Mammary epithelial cell (primary cell): ENCODE data around the gene HS2ST1.

Experiments
- CTCF ChIP-seq, 2 donors: IDR thresholded peaks in 1 of 2; conservative IDR thresholded peaks in 1 of 2; 2 replicates each; pipeline ENCODE4 v1.5.1; 2011 to 2012; ENCODE audit warnings: inconsistent platforms in 2 of 2, low read length in 2 of 2, mild to moderate bottlenecking in 2 of 2, control low read depth in 1 of 2, low read depth in 1 of 2; ENCODE audit not compliant: insufficient read depth in 1 of 2; ENCODE audit errors: extremely low read depth in 1 of 2
- EZH2 ChIP-seq: IDR thresholded peaks from 2 replicates; pipeline ENCODE4 v1.6.1; 2012; ENCODE audit warnings: low read length, inconsistent platforms, borderline replicate concordance

GRCh38 chr1:87147851-87148250 lies 233.4 kb downstream of the HS2ST1 start:
- TF ChIP-seq CTCF (conservative IDR thresholded peaks at IDR 0.05 in 1 of 2, IDR thresholded peaks at IDR 0.05 in 1 of 2; ENCODE audit: extremely low read depth in 1 of 2, insufficient read depth in 1 of 2, low read depth in 1 of 2, low read length in 2 of 2), result no peak
- TF ChIP-seq EZH2, result no peak
